AG09309 (cell line): ENCODE measurements around the gene TSPAN18.

Source experiments
- DNase-seq: peaks from one replicate; pipeline ENCODE4 v3.0.0-alpha.2; 2010; ENCODE audit warnings: low read depth
- H3K4me3 ChIP-seq: 2 replicates; pipeline ENCODE4 v1.5.1; 2011; ENCODE audit warnings: mild to moderate bottlenecking, low read depth, low read length, moderate library complexity; ENCODE audit not compliant: control insufficient read depth
- CTCF ChIP-seq: IDR thresholded peaks from 2 replicates; pipeline ENCODE4 v1.5.1; 2011; ENCODE audit warnings: mild to moderate bottlenecking, low read depth, low read length, inconsistent platforms; ENCODE audit not compliant: insufficient read depth, control insufficient read depth; ENCODE audit errors: missing control alignments

The TSPAN18 gene

GRCh38 chr11:44805596-44805995, 78.8 kb downstream of the TSPAN18 start:
- DNase-seq = no peak
- H3K4me3 ChIP-seq = no peak overlapping the region
- TF ChIP-seq CTCF = no peak

GRCh38 chr11:44808053-44808753, 81.4 kb downstream of the TSPAN18 start:
- no peak for TF ChIP-seq CTCF
- no peak for DNase-seq
- no peak overlapping the region for H3K4me3 ChIP-seq

DNA sequence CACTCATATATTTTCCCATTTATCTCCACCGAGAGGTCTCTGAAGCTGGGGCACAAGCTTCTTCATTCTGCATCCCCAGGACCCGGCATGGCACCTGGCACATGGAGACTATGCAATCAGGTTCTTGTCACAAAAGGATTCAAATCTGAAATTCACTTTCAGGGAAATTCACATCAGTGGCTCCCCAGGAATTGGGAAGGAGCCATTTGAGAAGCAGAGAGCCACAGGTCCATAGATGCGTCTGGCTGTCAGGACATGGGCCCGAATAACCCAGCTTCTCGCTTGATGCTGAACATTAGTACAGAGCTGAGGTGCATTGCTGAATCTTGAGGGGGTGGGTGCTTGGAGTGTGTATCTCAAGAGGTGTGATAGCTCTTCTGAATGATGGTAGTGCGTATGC, 82.5 kb downstream of the TSPAN18 start:
- TF ChIP-seq CTCF = no peak
- no peak overlapping the region for H3K4me3 ChIP-seq
- no peak for DNase-seq

DNA sequence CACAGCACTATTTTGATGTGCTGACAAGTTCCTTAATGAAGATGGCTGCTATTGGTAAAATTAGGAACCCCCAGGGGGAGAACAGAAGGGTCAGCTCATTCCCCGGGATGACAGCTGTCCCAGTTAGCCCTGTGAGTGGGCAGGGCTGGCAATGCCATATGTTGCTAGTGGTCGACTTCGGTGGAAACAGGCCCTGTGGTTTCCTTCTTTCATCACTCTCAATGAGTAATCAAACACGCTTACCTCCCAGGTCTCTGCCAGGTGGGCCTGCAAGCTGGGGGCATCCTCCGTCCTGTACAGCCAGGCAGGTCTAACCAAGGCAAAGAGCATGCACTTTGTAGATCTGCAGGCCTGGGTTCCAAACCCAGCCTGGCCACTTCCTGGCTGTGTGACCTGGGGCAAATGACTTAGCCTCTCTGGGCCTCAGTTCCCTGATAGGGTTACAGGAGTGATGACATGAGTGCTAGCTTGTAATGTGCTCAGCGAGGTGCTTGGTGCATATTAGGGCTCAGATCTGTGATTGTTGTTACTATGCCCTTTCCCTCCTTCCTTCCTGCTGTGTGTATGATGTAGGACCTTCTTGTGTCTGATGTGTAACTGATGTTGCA, 85.2 kb downstream of the TSPAN18 start:
- TF ChIP-seq CTCF = no peak
- no peak overlapping the region for H3K4me3 ChIP-seq
- DNase-seq = no peak

DNA sequence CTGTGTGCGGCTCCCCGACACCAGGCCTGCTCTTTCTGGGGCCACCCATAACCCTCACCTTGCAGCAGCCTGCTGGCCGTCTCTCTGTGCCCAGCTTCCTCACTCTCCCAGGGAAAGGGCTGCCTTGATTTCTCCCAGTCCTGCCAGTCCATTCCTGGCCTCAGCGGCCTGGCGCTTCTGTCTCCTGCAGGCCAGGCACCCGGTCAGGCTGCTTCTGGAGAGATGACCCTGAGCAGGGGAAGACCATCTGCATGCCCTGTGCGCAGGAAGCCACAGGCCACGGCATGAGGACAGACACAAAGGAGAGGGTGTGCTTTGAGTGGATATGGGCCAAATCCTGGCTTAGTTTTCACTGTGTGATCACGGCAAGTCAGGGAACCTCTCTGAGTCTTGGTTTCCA, 86.2 kb downstream of the TSPAN18 start:
- no peak overlapping the region for H3K4me3 ChIP-seq
- no peak for TF ChIP-seq CTCF
- no peak for DNase-seq

- H3K4me3 ChIP-seq = no peak overlapping the region
These were observed 86.6 kb downstream of the TSPAN18 start for GRCh38 chr11:44813401-44813800.

More at GRCh38 chr11:44813401-44813800, 86.6 kb downstream of the TSPAN18 start:
- TF ChIP-seq CTCF = no peak
- DNase-seq = no peak
